Measurements from ENCODE around the gene HKDC1.

Gene HKDC1

DNA sequence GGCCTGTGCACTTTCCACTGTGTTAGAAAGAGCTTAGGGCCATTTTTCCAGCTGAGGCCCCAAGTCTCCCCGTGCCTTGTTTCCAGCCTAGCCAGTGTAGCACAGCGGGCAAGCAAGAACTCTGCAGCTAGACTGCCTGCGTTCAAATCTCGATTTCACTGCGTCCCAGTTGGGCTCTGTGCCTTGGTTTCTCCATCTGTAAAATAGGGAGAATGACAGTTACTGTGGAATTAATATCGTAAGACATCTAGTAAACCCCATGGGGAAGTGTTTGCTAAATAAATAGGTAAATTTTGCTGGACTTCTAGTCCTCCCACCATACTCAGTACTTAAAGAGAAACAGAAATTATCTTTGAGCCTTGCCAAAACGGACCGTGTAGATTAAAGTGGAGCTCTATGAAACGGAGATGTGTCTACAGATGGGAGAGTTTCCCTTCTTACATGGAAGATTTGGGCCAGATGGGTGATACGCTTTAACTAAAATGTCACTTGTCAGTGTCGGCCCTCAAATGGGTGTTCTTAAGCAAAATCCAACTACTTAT is 3.5 kb upstream of the HKDC1 start:
- DNase-seq, result no peak

DNA sequence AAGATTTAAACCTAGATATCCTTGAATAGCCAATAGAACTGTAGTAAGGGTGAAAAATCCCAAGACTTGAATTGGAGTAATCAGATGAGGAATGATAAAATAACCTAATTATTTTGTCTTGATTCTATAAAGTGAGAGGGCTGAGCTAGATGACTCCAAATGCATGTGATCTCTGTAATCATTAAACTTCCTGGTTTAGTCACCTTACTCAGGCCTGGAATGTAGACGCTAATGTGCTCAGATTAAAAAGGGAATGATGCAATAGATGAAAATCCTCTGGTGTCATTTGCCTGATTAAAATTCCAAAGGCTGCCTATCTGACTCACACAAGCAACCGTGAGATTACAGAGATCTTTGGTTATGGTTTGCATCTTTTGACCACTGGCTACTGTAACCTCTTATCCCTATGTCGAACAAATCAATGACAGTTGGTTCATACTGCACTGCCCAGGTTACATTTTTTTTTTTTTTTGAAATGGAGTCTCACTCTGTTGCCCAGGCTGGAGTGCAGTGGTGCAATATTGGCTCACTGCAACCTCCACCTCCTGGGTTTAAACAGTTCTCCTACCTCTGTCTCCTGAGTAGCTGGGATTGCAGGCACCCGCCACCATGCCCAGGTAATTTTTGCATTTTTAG is 2.9 kb upstream of the HKDC1 start:
- no peak for DNase-seq

DNA sequence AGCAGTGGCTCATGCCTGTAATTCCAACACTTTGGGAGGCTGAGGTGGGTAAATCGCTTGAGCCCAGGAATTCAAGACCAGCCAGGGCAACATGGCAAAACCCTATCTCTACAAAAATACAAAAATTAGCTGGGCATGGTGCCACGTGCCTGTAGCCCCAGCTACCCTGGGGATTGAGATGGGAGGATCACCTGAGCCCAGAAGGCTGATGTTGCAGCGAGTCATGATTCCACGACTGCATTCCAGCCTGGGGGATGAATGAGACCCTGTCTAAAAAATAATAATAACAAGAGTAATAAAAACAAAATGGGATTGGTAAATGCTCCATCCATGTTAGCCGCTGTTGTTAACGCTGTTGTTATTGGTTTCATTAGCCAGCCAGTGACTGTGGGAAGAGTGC is 1.3 kb upstream of the HKDC1 start:
- DNase-seq, result no peak

DNA sequence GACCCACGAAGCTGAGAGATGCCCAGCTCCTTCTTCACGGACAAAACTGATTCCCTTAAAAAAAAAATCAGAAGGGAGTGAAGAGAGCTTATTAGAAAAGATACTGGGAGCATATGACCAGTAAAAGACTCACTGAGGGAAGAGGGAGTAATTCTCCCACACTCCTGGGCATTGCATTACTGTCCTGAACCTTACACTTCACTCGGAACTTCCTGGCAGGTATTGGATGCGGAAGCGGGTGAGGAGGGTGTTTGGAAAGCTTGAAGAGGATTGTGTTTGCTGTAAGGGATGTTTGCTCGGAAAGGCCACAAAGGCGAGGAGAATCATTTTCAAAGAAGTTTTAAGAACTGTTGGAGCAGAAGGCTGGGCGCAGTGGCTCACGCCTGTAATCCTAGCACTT is 375 bp downstream of the HKDC1 start:
- DNase-seq, result no peak

DNA sequence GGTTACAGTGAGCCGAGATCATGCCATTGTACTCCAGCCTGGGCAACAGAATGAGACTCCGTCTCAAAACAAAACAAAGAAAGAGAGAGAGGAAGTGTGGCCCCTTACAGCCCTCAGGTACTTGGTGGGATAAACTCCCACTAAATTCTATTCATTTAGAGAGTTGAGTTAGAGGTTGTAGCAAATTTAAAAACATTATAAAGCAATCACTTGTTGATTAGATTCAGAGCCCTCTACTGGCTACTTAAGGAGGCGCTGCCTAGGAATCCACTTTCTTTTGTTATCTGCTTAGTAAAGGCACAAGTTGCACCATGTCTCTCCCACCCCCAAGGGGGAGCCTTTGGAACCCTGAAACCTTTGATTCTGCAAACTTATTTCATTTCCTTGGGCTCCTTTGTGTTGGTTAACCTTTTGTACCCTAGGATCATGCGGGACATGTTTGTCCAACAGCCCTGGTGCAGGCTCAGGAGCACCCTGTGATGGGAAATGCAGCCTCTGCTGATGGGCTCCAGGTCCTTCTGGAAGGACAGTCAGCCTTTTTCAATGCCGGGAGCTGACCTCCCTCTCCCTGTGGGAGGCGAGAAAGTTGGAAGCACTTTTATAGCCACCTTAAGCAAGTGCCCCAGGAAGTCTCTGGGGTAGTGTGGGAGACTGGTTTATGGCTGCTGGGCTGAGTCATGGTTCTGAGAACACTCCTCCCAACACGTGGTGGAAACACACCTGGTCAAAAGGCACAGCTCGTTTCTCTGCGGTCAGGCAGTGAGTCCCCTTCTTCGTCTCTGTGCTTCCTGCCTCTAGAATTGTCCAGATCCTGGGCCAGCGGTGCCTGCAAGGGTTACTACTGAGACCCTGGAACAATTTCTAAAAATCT is 2.3 kb downstream of the HKDC1 start:
- DNase-seq, result peak in 1 of 2 experiments; percentile 48

DNA sequence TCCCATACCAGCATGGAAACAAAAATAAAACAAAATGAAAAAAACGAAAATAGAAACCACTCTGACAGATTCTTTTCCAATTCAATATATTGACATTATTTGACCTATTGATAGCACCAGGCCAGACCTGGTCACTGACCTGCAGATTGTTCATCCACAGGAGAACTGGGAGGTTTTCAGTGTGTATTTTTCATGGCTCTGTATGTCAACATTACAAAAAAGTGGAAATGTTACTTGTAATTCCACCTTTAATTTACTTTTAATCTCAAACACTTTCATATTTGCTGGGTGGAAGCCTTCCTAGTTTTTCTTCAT is 2.9 kb downstream of the HKDC1 start:
- DNase-seq, result no peak

DNA sequence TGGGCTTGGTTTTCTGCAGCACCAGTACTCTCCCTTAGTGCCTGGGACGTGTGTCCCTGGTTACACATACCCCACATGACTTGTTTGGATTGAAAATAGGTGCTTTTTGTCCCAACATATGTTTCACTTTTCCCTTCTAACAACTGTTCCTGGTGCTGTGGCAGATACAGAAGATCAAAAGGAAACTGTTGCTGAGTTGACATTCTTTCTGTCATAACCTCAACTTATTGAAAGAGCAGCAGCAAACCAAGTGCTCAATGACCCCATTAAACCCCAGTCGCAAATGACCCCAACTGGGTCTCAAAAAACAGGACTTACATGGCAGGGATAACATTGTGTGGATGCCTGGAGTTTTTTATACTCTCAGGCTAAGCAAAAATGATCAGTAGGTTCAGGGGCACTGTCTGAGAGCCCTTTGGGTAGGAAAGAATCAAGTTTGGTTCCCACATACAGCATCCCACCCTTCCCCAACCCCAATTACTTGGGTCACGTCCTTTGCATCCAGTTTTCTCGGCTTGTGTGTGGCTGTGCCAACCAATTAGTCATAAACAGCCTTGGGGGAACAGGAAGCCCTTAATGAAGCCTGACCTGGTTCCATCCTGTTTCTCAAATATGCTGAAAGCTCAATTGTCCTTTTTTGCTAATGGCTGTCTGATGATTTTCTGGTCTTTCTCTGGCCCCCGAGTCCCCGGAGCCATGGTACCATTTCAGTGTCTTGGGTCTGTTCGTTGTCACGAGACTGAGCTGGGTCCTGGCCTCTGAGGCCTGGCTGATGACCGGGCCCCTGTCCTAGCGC is 4.9 kb downstream of the HKDC1 start:
- DNase-seq, result no peak

DNA sequence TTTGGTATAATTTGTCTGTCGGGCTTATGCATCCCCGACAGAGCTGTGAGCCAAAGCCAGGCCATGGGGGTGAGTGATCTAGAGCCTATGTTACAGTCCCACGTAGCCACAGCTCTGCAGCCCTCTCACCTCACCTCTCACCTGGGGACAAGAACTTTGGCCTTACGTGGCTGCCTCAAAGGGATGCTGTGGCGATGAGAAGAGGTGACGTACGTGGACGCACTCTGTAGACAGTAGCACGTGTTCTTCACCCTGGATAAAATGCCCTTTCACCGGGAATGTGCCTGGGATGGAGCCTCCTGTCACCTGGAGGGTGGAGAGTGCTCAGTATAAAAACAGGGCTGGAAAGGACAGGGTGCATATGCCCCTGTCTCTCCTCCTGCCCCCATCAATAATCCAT is 5.5 kb downstream of the HKDC1 start:
- no peak for DNase-seq

DNA sequence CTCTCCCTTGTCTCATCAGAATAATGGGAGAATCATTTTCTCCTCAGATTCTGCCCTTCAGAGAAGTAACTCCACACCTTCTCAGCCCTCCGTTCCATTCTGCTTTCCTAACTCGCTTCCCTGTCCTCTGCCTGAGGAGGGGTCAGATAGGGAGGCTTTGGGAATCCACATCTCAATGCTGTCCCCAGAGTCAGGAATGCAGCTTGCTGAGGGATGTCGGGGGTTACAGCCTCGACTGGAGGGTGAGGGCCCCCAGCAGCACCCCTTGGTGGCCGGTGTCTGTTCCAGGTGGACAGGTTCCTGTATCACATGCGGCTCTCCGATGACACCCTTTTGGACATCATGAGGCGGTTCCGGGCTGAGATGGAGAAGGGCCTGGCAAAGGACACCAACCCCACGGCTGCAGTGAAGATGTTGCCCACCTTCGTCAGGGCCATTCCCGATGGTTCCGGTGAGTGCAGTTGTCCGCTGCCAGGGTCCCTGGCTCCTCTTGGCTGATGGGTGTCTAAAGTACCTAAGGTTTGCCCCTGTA is 6.9 kb downstream of the HKDC1 start:
- DNase-seq, result no peak

DNA sequence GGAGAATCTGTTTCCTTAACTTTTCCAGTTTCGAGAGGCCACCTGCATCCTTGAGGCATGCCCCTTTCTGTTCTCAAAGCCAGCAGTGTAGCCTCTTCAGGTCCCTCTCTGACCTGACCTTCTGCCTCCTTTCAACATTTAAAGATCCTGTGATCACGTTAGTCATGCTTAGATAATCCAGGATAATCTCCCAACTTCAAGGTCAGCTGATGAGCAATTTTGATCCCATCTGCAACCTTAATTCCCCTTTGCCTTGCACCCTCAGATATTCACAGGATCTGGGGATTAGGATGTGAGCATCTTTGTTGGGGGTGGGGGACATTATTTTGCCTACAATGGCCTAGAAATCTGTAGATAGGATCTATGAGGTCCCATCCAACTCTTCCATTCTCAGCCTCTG is 8.0 kb downstream of the HKDC1 start:
- DNase-seq, result no peak

DNA sequence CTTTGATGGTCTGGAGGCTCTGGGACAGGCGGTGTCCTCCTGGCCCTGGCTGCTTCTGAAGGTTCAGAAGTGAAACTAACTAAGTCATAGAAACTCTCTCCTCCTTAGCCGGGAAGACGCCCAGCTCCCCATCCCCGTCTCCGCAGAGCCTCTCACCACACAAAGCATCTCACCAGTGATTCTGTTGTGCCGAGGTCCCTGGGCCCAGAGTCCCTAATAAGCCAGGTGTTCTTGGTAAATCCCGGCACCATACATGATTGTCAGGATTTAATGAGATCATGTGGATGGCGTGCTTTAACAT is 9.4 kb downstream of the HKDC1 start:
- DNase-seq, result no peak

DNA sequence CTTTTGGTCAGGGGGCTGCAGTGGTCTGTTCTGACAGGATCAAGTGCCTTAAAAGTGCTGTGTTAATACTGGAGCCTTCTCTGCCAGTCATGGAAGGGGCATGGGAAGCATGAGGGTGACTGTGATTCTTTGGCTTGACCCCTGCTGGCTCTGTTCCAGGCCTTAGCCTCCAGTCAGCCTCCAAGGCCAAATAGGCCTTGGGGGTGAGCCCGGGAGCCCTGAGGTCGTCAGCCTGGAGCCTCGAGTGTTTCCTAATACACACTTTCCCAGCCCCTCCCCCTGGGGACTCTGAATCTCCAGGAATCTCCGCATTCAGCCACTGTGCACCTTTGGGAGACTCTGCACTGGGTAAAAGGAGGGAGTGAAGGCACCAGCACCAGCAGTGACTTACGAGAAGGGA is 10.0 kb downstream of the HKDC1 start:
- DNase-seq, result no peak

DNA sequence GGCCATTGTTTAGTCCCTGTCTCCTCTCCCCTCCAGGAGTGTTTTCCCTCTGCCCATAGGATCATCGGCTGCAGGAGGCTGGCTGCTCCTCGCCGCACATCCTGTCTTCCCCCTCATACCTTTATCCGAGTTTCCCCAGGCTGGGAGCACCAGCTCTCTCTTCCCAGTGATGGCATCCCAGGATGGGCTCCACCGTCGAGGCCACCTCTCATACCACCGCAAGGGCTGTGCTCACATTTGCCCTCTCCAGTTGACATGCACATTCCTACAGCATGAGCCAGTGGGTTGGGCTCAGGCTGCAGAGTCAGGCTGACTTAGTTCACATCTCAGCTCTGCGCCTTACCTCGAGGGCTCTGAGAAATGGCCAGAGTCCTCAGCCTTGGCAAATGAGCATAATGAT is 12.1 kb downstream of the HKDC1 start:
- DNase-seq, result no peak

DNA sequence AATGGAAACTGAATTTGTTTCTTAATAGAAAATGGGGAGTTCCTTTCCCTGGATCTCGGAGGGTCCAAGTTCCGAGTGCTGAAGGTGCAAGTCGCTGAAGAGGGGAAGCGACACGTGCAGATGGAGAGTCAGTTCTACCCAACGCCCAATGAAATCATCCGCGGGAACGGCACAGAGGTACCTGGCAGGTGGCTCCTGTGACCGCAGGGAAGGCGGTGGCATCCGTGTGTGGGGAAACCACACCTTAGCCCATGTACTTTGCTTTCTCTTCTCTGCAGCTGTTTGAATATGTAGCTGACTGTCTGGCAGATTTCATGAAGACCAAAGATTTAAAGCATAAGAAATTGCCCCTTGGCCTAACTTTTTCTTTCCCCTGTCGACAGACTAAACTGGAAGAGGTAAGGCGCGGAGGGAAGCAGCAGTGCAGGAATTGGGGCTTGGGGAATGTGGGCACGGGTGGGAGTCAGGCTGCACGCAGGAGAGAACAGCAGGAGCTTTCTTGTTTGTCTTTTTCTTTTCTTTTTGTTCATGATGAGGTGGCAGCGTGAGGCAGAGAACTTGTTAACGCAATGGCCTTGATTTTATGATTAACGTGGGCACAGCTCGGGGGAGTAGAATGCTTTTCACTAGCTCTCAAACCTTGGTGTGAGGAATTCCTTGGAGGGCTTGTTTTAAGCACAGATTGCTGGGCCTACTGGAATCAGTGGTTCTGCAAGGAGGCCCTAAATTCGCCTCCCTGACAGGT is 12.8 kb downstream of the HKDC1 start:
- no peak for DNase-seq

DNA sequence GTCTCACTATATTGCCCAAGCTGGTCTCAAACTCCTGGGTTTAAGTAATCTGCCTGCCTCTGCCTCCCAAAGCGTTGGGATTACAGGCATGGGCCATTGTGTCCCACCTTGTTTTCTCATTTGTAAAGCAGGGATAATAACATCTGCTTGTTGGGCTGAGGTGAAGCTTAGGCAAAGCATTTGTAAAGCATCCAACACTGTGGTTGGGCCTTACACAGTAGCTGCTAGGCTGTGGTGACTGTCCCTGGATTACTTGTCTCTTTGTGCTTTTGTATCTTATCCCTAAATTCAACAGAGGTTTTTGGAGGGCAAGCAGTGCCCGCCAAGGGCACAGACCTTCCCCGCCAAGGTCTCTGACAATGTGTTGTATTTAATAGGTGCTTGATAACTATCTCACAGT is 14.3 kb downstream of the HKDC1 start:
- DNase-seq, result no peak

DNA sequence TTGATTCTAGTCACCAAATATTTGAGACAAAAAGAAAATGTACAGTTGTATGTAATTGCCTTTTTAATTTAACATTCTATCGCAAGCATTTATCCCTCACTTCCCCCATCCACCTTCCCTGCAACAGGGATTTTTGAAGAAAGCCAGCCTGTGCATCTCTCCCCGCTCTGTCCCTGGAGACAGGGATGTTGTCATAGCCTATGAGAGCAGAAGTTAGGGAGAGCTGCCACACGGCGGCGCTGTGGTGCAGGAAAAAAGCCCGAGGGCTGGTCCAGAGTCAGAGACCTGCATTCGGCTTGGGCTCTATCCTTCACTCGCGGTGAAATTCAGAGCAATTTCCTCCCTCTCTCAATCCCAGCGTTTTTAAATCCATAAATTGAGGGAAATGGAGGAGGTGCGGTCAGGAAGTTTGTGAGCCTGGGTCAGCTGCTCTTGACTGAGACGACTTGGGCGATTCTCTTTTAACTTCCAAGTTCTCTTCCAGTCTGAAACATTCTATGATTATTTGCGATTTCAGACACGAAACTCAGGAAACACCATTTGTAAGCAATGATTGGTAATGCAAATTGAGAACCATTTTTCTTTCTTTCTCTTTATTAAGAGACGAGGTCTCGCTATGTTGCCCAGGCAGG is 17.5 kb downstream of the HKDC1 start:
- DNase-seq, result peak; percentile 59 to 75

DNA sequence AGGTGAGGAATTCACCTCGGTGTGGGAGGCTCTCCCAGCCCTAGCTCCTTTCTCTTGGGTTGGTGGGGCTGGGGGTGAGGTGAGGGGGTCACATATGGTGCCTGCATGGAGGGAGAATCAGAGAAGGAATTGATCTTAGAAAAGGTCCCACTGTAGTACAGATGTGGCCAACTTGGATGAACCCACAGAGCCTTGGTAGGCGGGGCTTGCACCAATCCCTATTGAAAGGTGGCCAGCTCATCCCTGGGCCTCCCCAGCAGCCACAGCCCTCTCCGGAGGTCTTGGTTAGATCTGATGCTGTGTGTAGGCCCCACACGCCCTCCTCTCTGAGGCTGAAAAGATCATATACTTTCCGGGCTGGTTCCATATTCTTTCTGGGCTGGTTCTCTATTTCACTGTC is 19.0 kb downstream of the HKDC1 start:
- no peak for DNase-seq

DNA sequence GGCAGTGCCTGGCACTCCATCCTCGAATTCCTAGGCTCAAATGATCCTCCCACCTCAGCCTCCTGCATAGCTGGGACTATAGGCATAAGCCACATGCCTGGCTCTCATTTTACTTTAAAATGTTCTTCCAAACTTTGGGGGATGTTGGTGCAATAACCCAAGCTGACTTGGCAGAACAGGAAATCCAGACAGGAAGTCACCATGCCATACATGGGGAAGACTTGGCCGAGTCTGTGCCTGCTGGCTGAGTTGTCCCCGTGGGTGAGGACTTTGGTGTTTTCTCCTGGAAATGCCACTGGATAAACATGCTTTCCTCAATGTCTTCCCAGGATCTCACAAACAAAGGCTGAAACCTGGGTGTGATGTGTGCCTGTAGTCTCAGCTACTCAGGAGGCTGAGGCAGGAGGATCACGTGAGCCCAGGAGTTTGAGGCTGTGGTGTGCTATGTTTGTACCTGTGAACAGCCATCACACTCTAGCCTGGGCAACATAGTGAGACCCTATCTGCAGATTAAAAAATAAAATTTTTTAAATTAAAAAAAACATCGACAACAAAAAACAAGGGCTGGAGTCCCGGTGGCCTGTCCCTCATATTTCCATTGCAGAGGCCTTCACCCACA is 19.8 kb downstream of the HKDC1 start:
- DNase-seq, result no peak

DNA sequence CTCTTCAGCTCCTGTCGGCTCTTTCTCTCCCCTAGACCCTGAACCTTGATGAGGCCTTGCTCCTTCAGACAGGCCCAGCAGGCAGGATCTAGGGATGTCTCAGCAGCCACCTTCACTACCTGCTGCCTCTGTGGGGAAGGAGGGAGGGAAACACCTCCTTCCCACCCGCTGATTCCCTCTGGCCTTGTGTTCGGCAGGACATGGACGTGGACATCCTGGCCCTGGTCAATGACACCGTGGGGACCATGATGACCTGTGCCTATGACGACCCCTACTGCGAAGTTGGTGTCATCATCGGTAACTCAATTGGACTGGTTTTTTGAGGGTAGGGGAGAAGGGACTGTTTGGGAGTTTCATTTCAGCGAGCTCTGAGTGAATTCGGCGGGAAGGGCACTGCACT is 20.3 kb downstream of the HKDC1 start:
- DNase-seq, result no peak

DNA sequence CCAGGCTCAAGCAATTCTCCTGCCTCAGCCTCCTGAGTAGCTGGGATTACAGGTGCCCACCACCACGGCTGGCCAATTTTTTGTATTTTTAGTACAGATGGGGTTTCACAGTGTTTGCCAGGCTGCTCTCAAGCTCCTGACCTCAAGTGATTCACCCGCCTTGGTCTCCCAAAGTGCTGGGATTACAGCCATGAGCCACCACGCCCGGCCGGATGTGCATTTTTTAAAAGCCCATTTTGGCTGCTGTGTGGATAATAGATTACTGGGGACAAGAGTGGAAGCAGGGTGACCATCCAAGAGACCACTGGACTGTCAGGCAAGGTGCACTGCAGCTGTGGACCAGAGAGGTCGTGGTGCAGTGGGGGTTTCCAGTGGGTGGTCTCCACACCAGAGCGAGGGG is 21.4 kb downstream of the HKDC1 start:
- no peak for DNase-seq

DNA sequence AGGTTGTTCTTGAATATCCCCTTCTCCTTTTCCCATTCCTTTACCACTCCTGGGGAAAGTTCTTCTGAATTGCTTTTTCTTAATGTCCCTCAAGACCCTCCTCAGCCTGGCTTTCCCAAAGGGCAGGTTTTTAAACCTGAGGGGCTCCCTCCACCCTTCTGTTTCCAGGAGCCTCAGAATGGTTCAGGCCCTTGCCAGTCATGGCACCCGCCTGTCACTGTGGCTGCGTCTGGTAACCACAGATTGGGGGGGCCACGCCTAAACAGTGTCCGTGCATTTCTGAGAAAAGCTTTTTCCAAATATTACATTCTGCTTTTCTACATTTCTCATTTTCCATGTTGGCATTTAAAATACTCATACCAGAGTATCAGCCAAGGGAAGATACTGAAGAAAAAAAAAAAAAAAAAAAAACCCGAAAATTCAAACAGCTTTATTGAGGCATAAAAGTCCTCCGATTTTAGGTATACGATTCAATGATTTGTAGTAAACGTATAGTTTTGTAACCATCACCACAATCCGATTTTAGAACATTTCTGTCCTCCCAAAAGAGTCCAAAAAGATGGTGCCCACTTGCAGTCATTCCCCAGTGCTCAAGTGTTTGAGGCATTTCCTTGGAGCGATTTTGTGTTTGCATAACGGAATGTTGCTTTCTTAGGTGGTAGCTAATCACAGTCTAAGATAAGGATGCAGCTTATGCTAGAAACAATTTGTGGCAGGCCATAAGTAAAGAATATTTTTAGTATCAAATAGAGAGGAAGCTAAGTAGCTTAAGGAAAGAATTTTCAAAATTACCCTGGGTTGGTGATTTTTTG is 22.1 kb downstream of the HKDC1 start:
- DNase-seq, result no peak

All from NCI-H446 (cell line).